ENCODE results near the gene TOP1.
A peak's percentile ranks its signal among the peaks of the same experiment; 100 is the strongest.

TOP1 gene

DNA sequence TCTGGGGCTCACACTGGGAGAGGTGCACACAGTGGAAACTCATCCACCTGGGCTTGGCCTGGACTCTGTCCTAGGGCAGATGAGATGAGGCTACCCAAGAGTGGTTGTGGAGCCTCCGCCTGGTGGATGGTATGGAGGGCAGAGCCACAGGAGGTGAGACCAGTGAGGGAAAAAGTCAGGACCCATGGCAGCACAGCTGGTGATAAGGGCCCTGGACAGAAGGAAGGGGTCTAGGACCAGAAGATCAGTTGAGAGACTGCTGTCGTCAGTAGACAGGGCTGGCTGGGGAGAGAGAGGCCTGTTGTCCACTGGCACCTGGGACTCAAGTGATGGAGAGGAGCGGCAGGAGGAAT is 138.5 kb downstream of the TOP1 start:
- no peak for DNase-seq (ENCODE audit: low read depth in 2 of 3, low spot score in 1 of 3)

DNA sequence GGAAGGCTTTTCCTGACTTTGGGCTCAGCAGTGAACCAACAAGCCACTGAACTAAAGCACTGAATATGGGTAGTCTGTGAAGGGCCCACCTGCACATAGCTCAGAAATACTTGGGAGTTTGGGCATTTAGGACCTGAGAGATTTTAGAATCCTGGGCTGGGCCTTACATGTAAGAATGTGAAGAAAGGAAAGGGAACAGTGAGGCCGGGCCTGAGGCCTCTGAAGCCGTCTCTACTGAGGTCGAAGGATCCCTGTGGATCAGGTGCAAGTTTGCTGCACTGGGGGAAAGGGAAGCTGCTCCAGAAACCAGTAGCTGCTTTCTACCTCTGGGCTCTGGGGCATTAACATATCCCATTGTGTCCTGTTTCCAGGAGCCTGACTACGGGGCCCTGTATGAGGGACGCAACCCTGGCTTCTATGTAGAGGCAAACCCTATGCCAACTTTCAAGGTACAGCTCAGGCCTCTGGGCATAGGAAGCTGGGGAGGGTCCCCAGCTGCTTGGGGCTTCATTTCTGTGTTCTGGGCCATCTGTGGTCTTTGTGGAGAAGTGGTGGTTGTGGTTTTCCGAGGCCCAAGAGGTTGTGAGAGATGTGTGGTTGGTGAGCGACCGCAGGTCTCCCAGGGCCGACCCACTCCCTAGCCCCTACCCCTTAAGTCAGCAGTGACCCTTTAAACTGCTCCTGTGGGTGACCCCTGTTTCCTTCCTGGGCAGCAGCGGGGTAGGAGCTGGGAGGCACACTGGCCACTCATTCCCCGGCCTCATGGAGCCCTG is 139.0 kb downstream of the TOP1 start:
- DNase-seq (ENCODE audit: low read depth in 2 of 3, low spot score in 1 of 3) = no peak

DNA sequence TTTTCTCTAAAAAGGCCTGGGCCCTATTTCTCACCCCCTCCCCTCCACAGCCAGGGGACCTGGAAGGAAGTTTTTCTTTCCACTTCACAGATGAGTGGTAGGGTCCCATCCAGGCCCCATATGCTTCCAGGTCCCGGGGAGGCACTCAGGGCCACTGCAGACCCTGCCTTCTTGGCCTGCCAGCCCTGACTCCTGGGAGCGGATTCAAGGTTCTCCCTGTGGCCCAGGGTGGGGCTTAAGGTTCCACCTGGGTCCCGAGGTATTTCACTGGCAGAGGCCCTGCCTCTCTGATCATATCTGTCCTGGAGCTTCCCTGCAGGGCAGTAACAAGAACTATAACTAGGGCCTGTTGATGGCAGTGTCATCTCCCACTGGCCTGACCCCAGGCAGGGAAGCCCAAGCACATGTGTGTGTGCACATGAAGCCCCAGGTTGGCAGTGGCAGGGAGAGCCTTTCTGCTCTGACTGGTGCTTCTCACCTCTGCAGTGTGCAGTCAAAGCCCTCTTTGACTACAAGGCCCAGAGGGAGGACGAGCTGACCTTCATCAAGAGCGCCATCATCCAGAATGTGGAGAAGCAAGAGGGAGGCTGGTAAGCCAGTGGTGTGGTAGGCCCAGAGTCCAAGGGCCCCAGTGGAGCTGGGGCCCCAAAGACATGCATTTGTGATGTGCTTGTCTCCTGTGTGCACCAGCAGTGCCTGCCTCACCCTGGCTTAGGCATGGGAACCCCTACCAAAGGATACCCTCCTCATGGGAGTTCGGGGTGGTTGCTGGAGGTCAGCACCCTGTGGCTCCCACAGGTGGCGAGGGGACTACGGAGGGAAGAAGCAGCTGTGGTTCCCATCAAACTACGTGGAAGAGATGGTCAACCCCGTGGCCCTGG is 139.9 kb downstream of the TOP1 start:
- DNase-seq (ENCODE audit: low read depth in 2 of 3, low spot score in 1 of 3) = no peak

DNA sequence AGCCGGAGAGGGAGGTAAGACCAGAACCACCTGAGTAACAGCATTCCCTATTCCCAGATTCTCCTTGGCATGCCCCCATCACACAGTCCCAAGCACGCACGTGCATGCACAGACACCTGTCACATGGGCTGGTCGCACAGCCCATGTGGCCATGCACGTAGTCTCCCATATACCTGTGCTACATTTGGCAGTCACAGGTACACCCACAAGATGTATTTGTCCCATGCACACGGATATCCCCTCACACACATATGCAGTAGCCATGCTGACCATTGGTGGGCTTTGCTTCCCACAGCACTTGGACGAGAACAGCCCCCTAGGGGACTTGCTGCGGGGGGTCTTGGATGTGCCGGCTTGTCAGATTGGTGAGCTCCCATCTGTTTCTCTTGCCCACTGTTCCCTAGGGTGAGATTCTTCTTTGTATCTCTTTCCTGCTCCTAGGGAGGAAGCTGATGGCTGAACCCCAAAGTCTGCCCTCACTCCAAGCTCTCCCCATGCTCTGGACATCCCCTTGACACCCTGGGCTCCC is 140.6 kb downstream of the TOP1 start:
- DNase-seq (ENCODE audit: low read depth in 2 of 3, low spot score in 1 of 3) = no peak

DNA sequence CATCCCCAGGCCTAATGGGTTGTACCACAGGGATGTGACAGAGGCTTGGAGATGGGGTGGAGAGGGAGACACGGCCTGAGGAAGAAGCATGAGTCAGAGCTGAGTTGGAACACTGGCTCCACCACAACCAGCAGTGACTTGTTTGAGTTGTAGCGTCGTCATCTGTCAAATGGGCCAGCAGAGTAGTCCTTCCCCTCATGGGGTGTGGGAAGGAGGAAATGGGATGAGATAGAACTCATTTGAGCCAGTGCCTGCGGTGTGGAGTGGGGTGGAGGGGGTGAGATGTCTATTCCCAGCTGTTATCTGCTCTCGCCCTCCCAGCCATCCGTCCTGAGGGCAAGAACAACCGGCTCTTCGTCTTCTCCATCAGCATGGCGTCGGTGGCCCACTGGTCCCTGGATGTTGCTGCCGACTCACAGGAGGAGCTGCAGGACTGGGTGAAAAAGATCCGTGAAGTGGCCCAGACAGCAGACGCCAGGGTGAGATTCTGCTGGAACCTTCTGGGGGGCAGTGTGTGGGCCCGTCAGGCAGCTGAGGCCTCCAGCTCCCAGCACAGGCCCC is 141.2 kb downstream of the TOP1 start:
- no peak for DNase-seq (ENCODE audit: low read depth in 2 of 3, low spot score in 1 of 3)

DNA sequence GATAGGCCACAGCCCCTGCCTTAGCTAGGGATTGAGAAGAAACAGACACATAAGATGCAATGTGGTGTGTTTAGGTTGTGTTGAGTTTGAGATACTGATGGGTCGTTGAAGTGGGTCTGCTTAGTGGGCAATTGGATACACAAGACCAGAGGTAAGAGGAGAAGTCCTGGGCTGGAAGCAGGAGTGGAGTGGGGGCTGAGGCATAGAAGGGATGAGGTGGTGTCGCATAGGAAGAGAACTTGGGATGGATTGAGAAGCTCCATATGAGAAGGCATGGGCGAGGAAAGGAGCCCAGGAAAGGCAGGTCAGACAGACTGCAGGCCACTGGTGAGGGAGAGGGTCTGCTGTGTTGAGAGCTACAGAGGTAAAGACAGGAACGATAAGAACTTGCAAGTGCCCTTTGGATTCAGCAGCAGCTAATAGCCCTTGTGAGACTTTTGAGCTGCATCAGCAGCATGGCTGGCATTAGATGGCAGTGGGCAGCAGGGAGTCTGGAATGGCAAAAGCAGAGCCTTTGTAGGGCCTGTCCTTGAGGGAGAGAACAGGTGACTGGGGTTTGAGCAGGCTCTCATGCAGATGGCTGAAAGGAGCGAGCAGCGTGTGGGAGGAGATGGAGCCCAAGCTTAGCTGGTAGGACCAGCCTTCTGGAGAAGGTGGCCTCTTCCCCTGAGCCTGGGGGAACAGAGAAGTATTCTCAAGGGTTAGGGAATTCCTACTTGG is 141.9 kb downstream of the TOP1 start:
- no peak for DNase-seq (ENCODE audit: low read depth in 2 of 3, low spot score in 1 of 3)

DNA sequence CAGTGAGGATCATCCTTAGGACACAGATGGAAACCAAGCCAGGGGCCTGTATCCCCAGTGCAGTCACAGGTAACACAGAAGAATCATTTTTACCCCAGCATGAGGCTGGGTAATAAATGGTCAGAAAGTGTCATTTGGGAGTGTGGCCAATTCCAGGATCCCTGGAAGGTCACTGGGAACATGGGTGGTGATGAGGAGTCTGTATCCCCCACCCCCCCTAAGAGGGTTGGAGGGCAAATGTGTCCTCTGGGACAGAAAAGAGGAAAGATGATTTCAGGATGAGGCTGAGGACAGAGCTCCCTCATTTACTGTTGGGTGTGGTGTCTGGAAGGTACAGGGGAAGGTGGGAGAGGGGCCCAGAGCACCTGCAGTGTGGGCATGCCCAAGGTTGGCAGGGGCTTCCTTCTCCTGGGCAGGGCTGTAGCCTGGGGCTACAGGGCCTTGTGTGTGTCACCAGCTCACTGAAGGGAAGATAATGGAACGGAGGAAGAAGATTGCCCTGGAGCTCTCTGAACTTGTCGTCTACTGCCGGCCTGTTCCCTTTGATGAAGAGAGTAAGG is 143.2 kb downstream of the TOP1 start:
- no peak for DNase-seq (ENCODE audit: low read depth in 2 of 3, low spot score in 1 of 3)

DNA sequence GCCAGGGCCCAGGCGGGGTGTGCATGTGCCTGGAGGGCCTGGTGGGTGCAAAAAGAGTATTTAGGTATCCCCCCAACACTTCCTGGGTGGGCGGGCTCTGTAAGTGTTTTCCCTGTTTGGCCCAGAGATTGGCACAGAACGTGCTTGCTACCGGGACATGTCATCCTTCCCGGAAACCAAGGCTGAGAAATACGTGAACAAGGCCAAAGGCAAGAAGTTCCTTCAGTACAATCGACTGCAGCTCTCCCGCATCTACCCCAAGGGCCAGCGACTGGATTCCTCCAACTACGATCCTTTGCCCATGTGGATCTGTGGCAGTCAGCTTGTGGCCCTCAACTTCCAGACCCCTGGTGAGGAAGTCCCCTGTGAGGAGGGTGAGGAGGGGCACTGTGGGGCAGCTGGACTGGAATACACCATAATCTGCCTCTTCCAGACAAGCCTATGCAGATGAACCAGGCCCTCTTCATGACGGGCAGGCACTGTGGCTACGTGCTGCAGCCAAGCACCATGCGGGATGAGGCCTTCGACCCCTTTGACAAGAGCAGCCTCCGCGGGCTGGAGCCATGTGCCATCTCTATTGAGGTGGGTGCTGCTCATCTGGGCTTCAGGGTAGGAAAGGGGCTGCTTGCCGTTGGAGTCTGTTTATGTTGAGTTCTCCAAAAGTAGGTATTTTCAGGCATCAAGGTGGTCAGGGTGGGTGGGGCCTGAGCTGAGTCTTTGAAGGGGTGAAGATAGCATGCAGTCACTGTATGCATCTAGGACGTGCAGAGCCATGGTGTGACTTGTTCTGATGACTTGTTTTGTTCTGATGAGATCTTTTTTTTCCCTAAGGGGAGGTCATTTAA is 143.9 kb downstream of the TOP1 start:
- DNase-seq (ENCODE audit: low read depth in 2 of 3, low spot score in 1 of 3) = no peak

DNA sequence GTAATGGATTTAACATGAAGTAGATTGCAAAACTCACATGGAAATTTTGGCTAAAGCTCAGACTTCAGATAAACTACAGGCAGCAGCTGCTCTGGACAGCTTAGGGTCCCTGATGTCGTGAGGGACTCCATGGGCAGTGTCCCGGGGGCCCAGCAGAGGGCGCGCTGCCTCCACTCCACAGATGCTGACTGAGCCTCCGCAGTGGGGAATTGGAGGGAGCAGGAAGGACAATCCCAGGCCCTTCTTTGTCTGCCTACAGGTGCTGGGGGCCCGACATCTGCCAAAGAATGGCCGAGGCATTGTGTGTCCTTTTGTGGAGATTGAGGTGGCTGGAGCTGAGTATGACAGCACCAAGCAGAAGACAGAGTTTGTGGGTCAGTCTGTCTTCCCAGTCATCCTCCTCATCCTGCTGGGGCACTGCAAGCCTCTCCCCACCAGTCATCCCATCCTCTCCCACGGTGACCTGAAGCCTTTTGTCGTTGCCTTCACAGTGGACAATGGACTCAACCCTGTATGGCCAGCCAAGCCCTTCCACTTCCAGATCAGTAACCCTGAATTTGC is 144.6 kb downstream of the TOP1 start:
- DNase-seq (ENCODE audit: low read depth in 2 of 3, low spot score in 1 of 3) = peak; percentile 37 to 61 (median 46)

DNA sequence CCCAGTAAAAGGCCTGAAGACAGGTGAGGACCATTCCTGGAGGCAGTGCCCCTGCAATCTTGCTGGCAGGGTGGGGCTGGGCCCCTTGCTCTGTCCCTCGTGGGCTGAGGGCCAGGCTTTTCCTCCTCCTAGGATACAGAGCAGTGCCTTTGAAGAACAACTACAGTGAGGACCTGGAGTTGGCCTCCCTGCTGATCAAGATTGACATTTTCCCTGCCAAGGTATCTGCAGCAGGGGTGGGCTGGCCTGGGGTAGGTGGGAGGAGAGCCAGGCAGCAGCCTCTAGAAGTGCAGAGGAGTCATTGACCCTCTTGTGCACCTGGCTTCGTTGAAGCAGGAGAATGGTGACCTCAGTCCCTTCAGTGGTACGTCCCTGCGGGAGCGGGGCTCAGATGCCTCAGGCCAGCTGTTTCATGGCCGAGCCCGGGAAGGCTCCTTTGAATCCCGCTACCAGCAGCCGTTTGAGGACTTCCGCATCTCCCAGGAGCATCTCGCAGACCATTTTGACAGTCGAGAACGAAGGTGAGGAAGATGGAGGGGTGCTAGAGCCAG is 145.2 kb downstream of the TOP1 start:
- DNase-seq (ENCODE audit: low read depth in 2 of 3, low spot score in 1 of 3) = no peak

Data from stimulated activated CD4-positive, alpha-beta T cell treated with anti-CD3 and anti-CD28 coated beads, Interleukin-12 subunit alpha, Interleukin-12 subunit beta, amount 100 ng/mL, for 48 hours (primary cell).